MM.1S (cell line): ENCODE measurements around the gene HNRNPA0.

Experiments
- CTCF ChIP-seq: fragments of 300-600 bp; sonication (generic); IDR thresholded peaks from 2 replicates; pipeline ENCODE4 v1.5.1; 2016; ENCODE audit warnings: antibody characterized with exemption, low read length, mixed read lengths
- EZH2 ChIP-seq: fragments of 300-600 bp; sonication (generic); optimal IDR thresholded peaks from 2 replicates; pipeline ENCODE3; 2017; ENCODE audit warnings: low read depth, mild to moderate bottlenecking, antibody characterized with exemption, low read length, mixed read lengths

DNA sequence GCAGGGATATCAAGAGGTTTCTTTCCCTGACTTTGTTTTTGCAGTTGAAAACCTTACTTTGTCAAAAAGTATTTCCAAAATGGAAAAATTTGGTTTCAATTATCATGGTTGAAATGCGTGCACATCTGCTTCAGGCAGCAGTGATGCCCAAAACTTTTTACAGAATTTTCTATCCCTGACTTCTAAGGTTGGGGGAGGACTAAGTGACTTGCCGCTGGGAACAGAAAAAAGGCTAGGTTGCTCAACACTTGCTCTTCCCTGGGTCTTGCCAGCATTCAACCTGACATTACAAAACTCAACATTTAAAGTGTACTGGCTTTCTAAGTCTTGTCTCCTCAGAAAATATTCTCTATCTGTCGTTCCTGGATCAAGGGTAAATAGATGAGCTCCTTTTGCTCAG is 23.0 kb downstream of the HNRNPA0 start:
- no peak for TF ChIP-seq CTCF
- TF ChIP-seq EZH2, result no peak
